ENCODE data around the gene SERHL2. TPM values are rescaled to one million over a fixed set of nuclear protein-coding genes. Genes with fewer than 3 reads are reported as not detected.
"Not testable (repeated sequence)": the region's sequence is repeated elsewhere in the genome, so short reads cannot be mapped to it uniquely, and the experiment has no call there.

SERHL2 gene
- polyA plus RNA-seq, 3 donors, result 0.20 to 0.60 (median 0.24) TPM

GRCh38 chr22:42564699-42565098 lies 10.9 kb downstream of the SERHL2 start:
- intact Hi-C loops (cut with micrococcal nuclease), result no loop called here
- no peak for DNase-seq
- no peak overlapping the region for H3K4me3 ChIP-seq (replicated peaks in 1 of 3; ENCODE audit: low read depth in 2 of 3, low read length in 3 of 3)
- Mint-ChIP-seq H3K36me3 (peaks cover 2 to 3% of the 10 kb centered on the region in 2 donors), H3K27ac (no peak overlapping the region), H3K9me3 (peaks cover 0 to 8% (median 0%) of the 10 kb centered on the region in 7 donors), H3K4me3 (no peak overlapping the region), H3K4me1 (peaks cover 10% of the 10 kb centered on the region), H3K27me3 (ENCODE audit: low read depth in 3 of 3) (peaks cover 0 to 3% (median 1%) of the 10 kb centered on the region in 3 donors)
- no peaks in the 10 kb centered on the region for H3K36me3 ChIP-seq (replicated peaks in 1 of 2; ENCODE audit: control insufficient read depth in 1 of 2, insufficient read depth in 2 of 2, low read length in 2 of 2)
- H3K4me2 ChIP-seq (replicated peaks; ENCODE audit: extremely low read depth, low read length, poor library complexity, severe bottlenecking), result no peak overlapping the region
- no peaks in the 10 kb centered on the region for H3K27me3 ChIP-seq (ENCODE audit: control insufficient read depth in 2 of 2, insufficient read depth in 2 of 2, low read length in 2 of 2)
- no peaks in the 10 kb centered on the region for H3K79me2 ChIP-seq (ENCODE audit: insufficient read depth, low read length)
- H3K9me3 ChIP-seq (replicated peaks in 1 of 2; ENCODE audit: control insufficient read depth in 1 of 2, insufficient read depth in 1 of 2, low read length in 2 of 2), result no peaks in the 10 kb centered on the region
- no peak overlapping the region for H3K27ac ChIP-seq (ENCODE audit: low read depth in 1 of 2, low read length in 2 of 2)
- H3K9ac ChIP-seq (ENCODE audit: insufficient read depth, low read length, poor library complexity, severe bottlenecking), result no peak overlapping the region
- no peaks in the 10 kb centered on the region for H4K20me1 ChIP-seq (ENCODE audit: insufficient read depth, low read length)
- no peak overlapping the region for H2AFZ ChIP-seq (ENCODE audit: insufficient read depth, low read depth, low read length, poor library complexity, severe bottlenecking)
- TF ChIP-seq CTCF (IDR thresholded peaks at IDR 0.05), result no peak
- H3K4me1 ChIP-seq (ENCODE audit: control insufficient read depth in 1 of 2, insufficient read depth in 2 of 2, low read length in 2 of 2), result peaks cover 9 to 10% of the 10 kb centered on the region in 2 donors
- WGBS (ENCODE audit: insufficient coverage), result 96% methylated on average over 7 of the region's 17 CpGs

- Histone ChIP-seq H4K20me1 (ENCODE audit: insufficient read depth, low read length) (no peaks in the 10 kb centered on the region), H3K4me3 (replicated peaks in 1 of 3; ENCODE audit: low read depth in 2 of 3, low read length in 3 of 3) (no peak overlapping the region), H2AFZ (ENCODE audit: insufficient read depth, low read depth, low read length, poor library complexity, severe bottlenecking) (no peak overlapping the region), H3K9ac (ENCODE audit: insufficient read depth, low read length, poor library complexity, severe bottlenecking) (no peak overlapping the region), H3K27ac (ENCODE audit: low read depth in 1 of 2, low read length in 2 of 2) (no peak overlapping the region), H3K79me2 (ENCODE audit: insufficient read depth, low read length) (no peaks in the 10 kb centered on the region), H3K4me2 (replicated peaks; ENCODE audit: extremely low read depth, low read length, poor library complexity, severe bottlenecking) (no peak overlapping the region), H3K36me3 (replicated peaks in 1 of 2; ENCODE audit: control insufficient read depth in 1 of 2, insufficient read depth in 2 of 2, low read length in 2 of 2) (peaks cover 4 to 6% of the 10 kb centered on the region in 2 donors), H3K4me1 (ENCODE audit: control insufficient read depth in 1 of 2, insufficient read depth in 2 of 2, low read length in 2 of 2) (peaks cover 9 to 10% of the 10 kb centered on the region in 2 donors), H3K27me3 (ENCODE audit: control insufficient read depth in 2 of 2, insufficient read depth in 2 of 2, low read length in 2 of 2) (no peaks in the 10 kb centered on the region), H3K9me3 (replicated peaks in 1 of 2; ENCODE audit: control insufficient read depth in 1 of 2, insufficient read depth in 1 of 2, low read length in 2 of 2) (no peaks in the 10 kb centered on the region)
- DNase-seq, result no peak
- intact Hi-C loops (cut with micrococcal nuclease), result no loop called here
- Mint-ChIP-seq H3K9me3 (peaks cover 0 to 8% (median 0%) of the 10 kb centered on the region in 7 donors), H3K4me1 (peaks cover 10% of the 10 kb centered on the region), H3K27me3 (ENCODE audit: low read depth in 3 of 3) (peaks cover 0 to 3% (median 1%) of the 10 kb centered on the region in 3 donors), H3K27ac (no peak overlapping the region), H3K36me3 (peaks cover 7 to 14% of the 10 kb centered on the region in 2 donors), H3K4me3 (no peak overlapping the region)
- no peak for TF ChIP-seq CTCF (IDR thresholded peaks at IDR 0.05)
- WGBS (ENCODE audit: insufficient coverage), result 94% methylated on average over 12 of the region's 12 CpGs
Observed at GRCh38 chr22:42565956-42566355, 12.2 kb downstream of the SERHL2 start.

GRCh38 chr22:42567950-42568349 lies 14.2 kb downstream of the SERHL2 start:
- H3K27me3 ChIP-seq (ENCODE audit: control insufficient read depth in 2 of 2, insufficient read depth in 2 of 2, low read length in 2 of 2); H3K27ac Mint-ChIP-seq; H3K9me3 Mint-ChIP-seq; H3K79me2 ChIP-seq (ENCODE audit: insufficient read depth, low read length); H3K4me1 ChIP-seq (ENCODE audit: control insufficient read depth in 1 of 2, insufficient read depth in 2 of 2, low read length in 2 of 2); DNase-seq; H3K9ac ChIP-seq (ENCODE audit: insufficient read depth, low read length, poor library complexity, severe bottlenecking); H2AFZ ChIP-seq (ENCODE audit: insufficient read depth, low read depth, low read length, poor library complexity, severe bottlenecking); H3K27me3 Mint-ChIP-seq (ENCODE audit: low read depth in 3 of 3); H3K4me2 ChIP-seq (replicated peaks; ENCODE audit: extremely low read depth, low read length, poor library complexity, severe bottlenecking); H3K4me3 ChIP-seq (replicated peaks in 1 of 3; ENCODE audit: low read depth in 2 of 3, low read length in 3 of 3); H4K20me1 ChIP-seq (ENCODE audit: insufficient read depth, low read length); H3K4me1 Mint-ChIP-seq; H3K9me3 ChIP-seq (replicated peaks in 1 of 2; ENCODE audit: control insufficient read depth in 1 of 2, insufficient read depth in 1 of 2, low read length in 2 of 2); H3K4me3 Mint-ChIP-seq; H3K27ac ChIP-seq (ENCODE audit: low read depth in 1 of 2, low read length in 2 of 2); intact Hi-C loops (cut with micrococcal nuclease): not testable (repeated sequence)
- WGBS (ENCODE audit: insufficient coverage), result 90% methylated on average over 2 of the region's 6 CpGs
- peaks cover 15 to 33% of the 10 kb centered on the region in 2 donors for H3K36me3 Mint-ChIP-seq
- peaks cover 16 to 18% of the 10 kb centered on the region in 2 donors for H3K36me3 ChIP-seq (replicated peaks in 1 of 2; ENCODE audit: control insufficient read depth in 1 of 2, insufficient read depth in 2 of 2, low read length in 2 of 2)

Data from CD14-positive monocyte (primary cell).